ENCODE data around the gene USP19.

Gene USP19

GRCh38 chr3:49165771-49166751, 45.4 kb upstream of the USP19 start, which contains the start of gene CCDC71:
Gene CCDC71, minus strand, starts transcription at chr3:49166331. Its CDS starts 2,123 bp downstream, at chr3:49164208.
- H3K36me3 ChIP-seq (ENCODE audit: low read length): no peaks in the 10 kb centered on the region
- no peaks in the 10 kb centered on the region for H3K27me3 ChIP-seq (ENCODE audit: low read length)
- peaks cover 16% of the 10 kb centered on the region for H3K79me2 ChIP-seq (ENCODE audit: insufficient read depth, low read length)
- H3K27ac ChIP-seq (ENCODE audit: low read depth, low read length): peak within 1 kb of the TSS; percentile 41; the same call in 1 of the 2 replicates
- H4K20me1 ChIP-seq (ENCODE audit: low read depth, low read length): no peaks in the 10 kb centered on the region
- no peaks in the 10 kb centered on the region for H3F3A ChIP-seq (ENCODE audit: insufficient read depth)
- peak within 1 kb of the TSS; percentile 95 for H3K9ac ChIP-seq (ENCODE audit: low read length)
- no peaks in the 10 kb centered on the region for H3K9me3 ChIP-seq (ENCODE audit: insufficient read depth, low read length)
- TF ChIP-seq CTCF (IDR thresholded peaks at IDR 0.05; ENCODE audit: insufficient read depth, low read length, poor library complexity, severe bottlenecking): no peak
- no peak for TF ChIP-seq EZH2phosphoT487 (conservative IDR thresholded peaks at IDR 0.05; ENCODE audit: low read length)
- peak within 1 kb of the TSS; percentile 93 for H2AFZ ChIP-seq (ENCODE audit: low read depth, low read length, severe bottlenecking)
- H3K9me2 ChIP-seq (replicated peaks; ENCODE audit: insufficient read depth, low read length): no peaks in the 10 kb centered on the region
- H3K4me2 ChIP-seq (ENCODE audit: low read depth, low read length, poor library complexity, severe bottlenecking): peak within 1 kb of the TSS; percentile 97
- peak within 1 kb of the TSS; percentile 99 for H3K4me3 ChIP-seq (ENCODE audit: insufficient read depth, low read length, poor library complexity, severe bottlenecking)

GRCh38 chr3:49164983-49165720, 44.5 kb upstream of the USP19 start:
- Histone ChIP-seq H2AFZ (ENCODE audit: low read depth, low read length, severe bottlenecking) (peak overlapping the region; percentile 32), H3K27ac (ENCODE audit: low read depth, low read length) (peak overlapping the region; percentile 41; the same call in 1 of the 2 replicates)

GRCh38 chr3:49163609-49164008, 43.0 kb upstream of the USP19 start:
- TF ChIP-seq CTCF (IDR thresholded peaks at IDR 0.05; ENCODE audit: insufficient read depth, low read length, poor library complexity, severe bottlenecking) (no peak), EZH2phosphoT487 (conservative IDR thresholded peaks at IDR 0.05; ENCODE audit: low read length) (no peak)
- H3K4me3 ChIP-seq (ENCODE audit: insufficient read depth, low read length, poor library complexity, severe bottlenecking): no peak overlapping the region
- no peaks in the 10 kb centered on the region for H3K9me3 ChIP-seq (ENCODE audit: insufficient read depth, low read length)
- no peak overlapping the region for H3K4me2 ChIP-seq (ENCODE audit: low read depth, low read length, poor library complexity, severe bottlenecking)
- no peaks in the 10 kb centered on the region for H3F3A ChIP-seq (ENCODE audit: insufficient read depth)
- no peak overlapping the region for H2AFZ ChIP-seq (ENCODE audit: low read depth, low read length, severe bottlenecking)
- no peak overlapping the region for H3K27ac ChIP-seq (ENCODE audit: low read depth, low read length)
- H3K27me3 ChIP-seq (ENCODE audit: low read length): no peaks in the 10 kb centered on the region
- H3K36me3 ChIP-seq (ENCODE audit: low read length): no peaks in the 10 kb centered on the region
- no peaks in the 10 kb centered on the region for H4K20me1 ChIP-seq (ENCODE audit: low read depth, low read length)
- H3K79me2 ChIP-seq (ENCODE audit: insufficient read depth, low read length): peaks cover 16% of the 10 kb centered on the region
- H3K9me2 ChIP-seq (replicated peaks; ENCODE audit: insufficient read depth, low read length): no peaks in the 10 kb centered on the region
- H3K9ac ChIP-seq (ENCODE audit: low read length): no peak overlapping the region

More at GRCh38 chr3:49164983-49165720, 44.5 kb upstream of the USP19 start:
- Histone ChIP-seq H3K4me2 (ENCODE audit: low read depth, low read length, poor library complexity, severe bottlenecking) (peak overlapping the region; percentile 97), H3K4me3 (ENCODE audit: insufficient read depth, low read length, poor library complexity, severe bottlenecking) (peak overlapping the region; percentile 99), H3K9me3 (ENCODE audit: insufficient read depth, low read length) (no peaks in the 10 kb centered on the region), H3K9ac (ENCODE audit: low read length) (peak overlapping the region; percentile 95), H3K27me3 (ENCODE audit: low read length) (no peaks in the 10 kb centered on the region), H3F3A (ENCODE audit: insufficient read depth) (no peaks in the 10 kb centered on the region), H3K9me2 (replicated peaks; ENCODE audit: insufficient read depth, low read length) (no peaks in the 10 kb centered on the region), H3K79me2 (ENCODE audit: insufficient read depth, low read length) (peaks cover 16% of the 10 kb centered on the region), H3K36me3 (ENCODE audit: low read length) (no peaks in the 10 kb centered on the region), H4K20me1 (ENCODE audit: low read depth, low read length) (no peaks in the 10 kb centered on the region)
- TF ChIP-seq EZH2phosphoT487 (conservative IDR thresholded peaks at IDR 0.05; ENCODE audit: low read length) (no peak), CTCF (IDR thresholded peaks at IDR 0.05; ENCODE audit: insufficient read depth, low read length, poor library complexity, severe bottlenecking) (no peak)

Measured in SU-DHL-6 (cell line).